ENCODE results near the gene TRIM28. TPM values are rescaled to one million over a fixed set of nuclear protein-coding genes. Genes with fewer than 3 reads are reported as not detected.

The TRIM28 gene
- total RNA-seq, 1 donor from 2014 or later = 351 TPM

DNA sequence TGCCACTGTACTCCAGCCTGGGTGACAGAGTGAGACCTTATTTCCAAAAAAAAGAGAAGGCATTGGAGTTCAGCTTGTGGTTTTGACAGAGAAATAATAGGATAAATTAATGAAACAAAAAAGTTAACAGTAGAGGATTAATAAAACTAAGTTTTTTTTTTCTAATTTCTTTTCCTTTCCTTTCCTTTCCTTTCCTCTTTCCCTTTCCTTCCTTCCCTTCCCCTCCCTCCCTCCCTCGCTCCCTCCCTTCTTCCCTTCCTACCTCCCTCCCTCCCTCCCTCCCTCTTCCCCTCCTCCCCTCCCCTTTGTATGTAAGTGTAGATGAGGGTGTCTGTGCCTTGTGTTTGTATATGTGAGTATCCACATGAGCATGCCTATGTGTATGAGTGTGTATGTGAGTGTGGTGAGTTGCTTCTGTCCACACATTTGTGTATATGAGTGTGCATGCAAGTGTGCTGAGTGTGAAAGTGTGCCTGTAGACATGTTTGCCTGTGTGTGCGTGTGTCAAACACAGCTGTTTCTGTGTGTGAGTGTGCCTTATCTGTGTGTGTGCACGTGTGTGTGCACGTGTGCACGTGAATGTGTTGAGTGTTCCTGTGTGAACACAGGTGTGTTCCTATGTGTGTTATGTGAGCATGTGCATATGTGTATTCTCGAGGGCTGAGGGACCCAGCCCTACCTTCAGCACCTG is 41.7 kb downstream of the TRIM28 start:
- no peaks in the 10 kb centered on the region for H3K4me1 ChIP-seq (ENCODE audit: insufficient read depth, low read length)
- DNase-seq (ENCODE audit: low read depth) = no peak
- Mint-ChIP-seq H3K4me3 (ENCODE audit: unreplicated experiment) (no peak overlapping the region), H3K27me3 (ENCODE audit: low read depth, unreplicated experiment) (no peaks in the 10 kb centered on the region), H3K27ac (ENCODE audit: unreplicated experiment) (no peak overlapping the region), H3K36me3 (ENCODE audit: low read depth, unreplicated experiment) (peaks cover 10% of the 10 kb centered on the region), H3K4me1 (ENCODE audit: low read depth, unreplicated experiment) (peaks cover 14% of the 10 kb centered on the region), H3K9me3 (ENCODE audit: unreplicated experiment) (no peaks in the 10 kb centered on the region)
- peaks cover 24% of the 10 kb centered on the region for H3K79me2 ChIP-seq (ENCODE audit: insufficient read depth, low read length)
- H3K4me2 ChIP-seq (ENCODE audit: low read length) = no peak overlapping the region
- TF ChIP-seq EZH2 (IDR thresholded peaks at IDR 0.05; ENCODE audit: insufficient read depth, low read length) = no peak
- TF ChIP-seq, protein P1, sequence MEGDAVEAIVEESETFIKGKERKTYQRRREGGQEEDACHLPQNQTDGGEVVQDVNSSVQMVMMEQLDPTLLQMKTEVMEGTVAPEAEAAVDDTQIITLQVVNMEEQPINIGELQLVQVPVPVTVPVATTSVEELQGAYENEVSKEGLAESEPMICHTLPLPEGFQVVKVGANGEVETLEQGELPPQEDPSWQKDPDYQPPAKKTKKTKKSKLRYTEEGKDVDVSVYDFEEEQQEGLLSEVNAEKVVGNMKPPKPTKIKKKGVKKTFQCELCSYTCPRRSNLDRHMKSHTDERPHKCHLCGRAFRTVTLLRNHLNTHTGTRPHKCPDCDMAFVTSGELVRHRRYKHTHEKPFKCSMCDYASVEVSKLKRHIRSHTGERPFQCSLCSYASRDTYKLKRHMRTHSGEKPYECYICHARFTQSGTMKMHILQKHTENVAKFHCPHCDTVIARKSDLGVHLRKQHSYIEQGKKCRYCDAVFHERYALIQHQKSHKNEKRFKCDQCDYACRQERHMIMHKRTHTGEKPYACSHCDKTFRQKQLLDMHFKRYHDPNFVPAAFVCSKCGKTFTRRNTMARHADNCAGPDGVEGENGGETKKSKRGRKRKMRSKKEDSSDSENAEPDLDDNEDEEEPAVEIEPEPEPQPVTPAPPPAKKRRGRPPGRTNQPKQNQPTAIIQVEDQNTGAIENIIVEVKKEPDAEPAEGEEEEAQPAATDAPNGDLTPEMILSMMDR (IDR thresholded peaks at IDR 0.05; ENCODE audit: insufficient read depth, low read depth, low read length) = no peak
- peaks cover 14% of the 10 kb centered on the region for H4K20me1 ChIP-seq (ENCODE audit: insufficient read depth, low read length)
- H3K9me3 ChIP-seq (ENCODE audit: insufficient read depth, low read depth, low read length) = no peaks in the 10 kb centered on the region
- FAIRE-seq = no peak
- no peak overlapping the region for H2AFZ ChIP-seq (ENCODE audit: low read depth, low read length)
- H3K4me3 ChIP-seq (ENCODE audit: insufficient read depth, low read depth, low read length) = no peak overlapping the region
- H3K9ac ChIP-seq (ENCODE audit: low read length) = no peak overlapping the region
- peaks cover 4% of the 10 kb centered on the region for H3K36me3 ChIP-seq (ENCODE audit: insufficient read depth, low read length)
- no peaks in the 10 kb centered on the region for H3K27me3 ChIP-seq (ENCODE audit: insufficient read depth, low read length)
- peak overlapping the region; percentile 12 for H3K27ac ChIP-seq (ENCODE audit: low read depth, low read length)

DNA sequence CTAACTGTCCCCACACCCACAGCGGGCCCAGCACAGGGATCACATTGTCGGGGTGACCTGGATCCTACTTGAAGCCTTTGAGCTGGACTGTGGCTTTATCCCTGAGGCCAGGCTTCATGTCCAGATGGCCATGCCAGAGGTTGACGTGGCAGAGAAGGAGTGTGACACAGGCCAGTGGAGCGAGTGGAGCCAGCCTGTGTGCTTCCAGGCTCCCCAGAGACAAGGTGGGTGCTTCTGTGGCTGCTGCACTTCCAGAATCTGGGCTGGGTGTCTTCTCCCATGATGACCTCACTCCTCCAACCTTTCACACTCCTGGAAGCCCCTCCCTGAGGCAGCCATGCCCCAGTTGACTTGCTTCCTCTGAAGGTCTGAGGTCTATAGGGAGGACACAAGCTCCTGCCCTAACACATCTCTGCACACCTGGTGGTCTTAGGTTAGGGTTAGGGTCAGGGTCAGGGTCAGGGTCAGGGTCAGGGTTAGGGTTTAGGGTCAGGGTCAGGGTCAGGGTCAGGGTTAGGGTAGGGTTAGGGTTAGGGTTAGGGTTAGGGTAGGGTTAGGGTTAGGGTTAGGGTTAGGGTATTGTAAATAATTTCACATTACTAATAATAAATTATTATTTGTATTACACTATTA is 42.4 kb downstream of the TRIM28 start:
- H3K36me3 ChIP-seq (ENCODE audit: insufficient read depth, low read length) = peaks cover 4% of the 10 kb centered on the region
- H3K4me2 ChIP-seq (ENCODE audit: low read length) = no peak overlapping the region
- H3K9me3 ChIP-seq (ENCODE audit: insufficient read depth, low read depth, low read length) = no peaks in the 10 kb centered on the region
- no peaks in the 10 kb centered on the region for H3K9me3 Mint-ChIP-seq (ENCODE audit: unreplicated experiment)
- TF ChIP-seq, protein P1 (IDR thresholded peaks at IDR 0.05; ENCODE audit: insufficient read depth, low read depth, low read length) = no peak
- TF ChIP-seq EZH2 (IDR thresholded peaks at IDR 0.05; ENCODE audit: insufficient read depth, low read length) = no peak
- peak overlapping the region; percentile 26 for H3K27ac Mint-ChIP-seq (ENCODE audit: unreplicated experiment)
- no peaks in the 10 kb centered on the region for H3K4me1 ChIP-seq (ENCODE audit: insufficient read depth, low read length)
- H3K4me3 ChIP-seq (ENCODE audit: insufficient read depth, low read depth, low read length) = no peak overlapping the region
- H3K79me2 ChIP-seq (ENCODE audit: insufficient read depth, low read length) = peaks cover 21% of the 10 kb centered on the region
- H3K9ac ChIP-seq (ENCODE audit: low read length) = no peak overlapping the region
- peaks cover 6% of the 10 kb centered on the region for H3K36me3 Mint-ChIP-seq (ENCODE audit: low read depth, unreplicated experiment)
- H3K4me3 Mint-ChIP-seq (ENCODE audit: unreplicated experiment) = no peak overlapping the region
- H3K27me3 Mint-ChIP-seq (ENCODE audit: low read depth, unreplicated experiment) = no peaks in the 10 kb centered on the region
- DNase-seq (ENCODE audit: low read depth) (no peak), FAIRE-seq (no peak)
- H3K27ac ChIP-seq (ENCODE audit: low read depth, low read length) = peak overlapping the region; percentile 12
- H3K27me3 ChIP-seq (ENCODE audit: insufficient read depth, low read length) = no peaks in the 10 kb centered on the region
- H2AFZ ChIP-seq (ENCODE audit: low read depth, low read length) = no peak overlapping the region
- peaks cover 14% of the 10 kb centered on the region for H4K20me1 ChIP-seq (ENCODE audit: insufficient read depth, low read length)
- H3K4me1 Mint-ChIP-seq (ENCODE audit: low read depth, unreplicated experiment) = peaks cover 14% of the 10 kb centered on the region

Small RNA genes lying within 50 kb of the gene (microRNA-seq; reads per million reads assigned to microRNA genes)
- gene MIR6807 = 25.2 reads per million, percentile 49 among the genes with 10 or more reads in this experiment

Other genes with a start within 250 kb of the TRIM28 start
- gene ERVK3-1, start 238.7 kb upstream of the TRIM28 start, total RNA-seq = 34.6 and 40.9 TPM in 2 replicates
- 2.7 and 3.1 TPM in 2 replicates for gene ZSCAN22, start 217.1 kb upstream of the TRIM28 start, total RNA-seq
- gene A1BG, start 190.6 kb upstream of the TRIM28 start, total RNA-seq = 32.3 and 35.9 TPM in 2 replicates
- 0.43 and 0.55 TPM in 2 replicates for gene ZNF497, start 181.3 kb upstream of the TRIM28 start, total RNA-seq
- gene ZNF837, start 163.0 kb upstream of the TRIM28 start, total RNA-seq = 2.4 and 2.9 TPM in 2 replicates
- gene RPS5, start 156.8 kb upstream of the TRIM28 start, total RNA-seq = 793 and 891 TPM in 2 replicates
- 0.36 and 0.41 TPM in 2 replicates for gene RNF225, start 148.4 kb upstream of the TRIM28 start, total RNA-seq
- gene ZNF584, start 135.4 kb upstream of the TRIM28 start, total RNA-seq = 11.7 and 12.7 TPM in 2 replicates
- gene ZNF132, start 103.9 kb upstream of the TRIM28 start, total RNA-seq = 1.4 and 1.9 TPM in 2 replicates
- 4.9 and 5.7 TPM in 2 replicates for gene ZNF324B, start 92.4 kb upstream of the TRIM28 start, total RNA-seq
- 9.3 and 9.6 TPM in 2 replicates for gene ZNF324, start 77.0 kb upstream of the TRIM28 start, total RNA-seq
- 6.0 and 6.2 TPM in 2 replicates for gene ZNF446, start 67.7 kb upstream of the TRIM28 start, total RNA-seq
- gene SLC27A5, start 32.1 kb upstream of the TRIM28 start, total RNA-seq = 6.8 TPM in 2 replicates
- 16.2 and 16.3 TPM in 2 replicates for gene ZBTB45, start 24.3 kb upstream of the TRIM28 start, total RNA-seq
- 71.3 and 80.0 TPM in 2 replicates for gene CHMP2A, start 11.0 kb downstream of the TRIM28 start, total RNA-seq
- gene UBE2M, start 14.5 kb downstream of the TRIM28 start, total RNA-seq = 106 and 113 TPM in 2 replicates
- gene MZF1, start 29.3 kb downstream of the TRIM28 start, total RNA-seq = 14.7 and 17.4 TPM in 2 replicates